ENCODE measurements around the gene CKB. TPM values are rescaled to one million over a fixed set of nuclear protein-coding genes. Genes with fewer than 3 reads are reported as not detected.

Gene CKB
- total and polyA plus RNA-seq, 4 donors: 9.0 to 32.9 (median 20.4) TPM

DNA sequence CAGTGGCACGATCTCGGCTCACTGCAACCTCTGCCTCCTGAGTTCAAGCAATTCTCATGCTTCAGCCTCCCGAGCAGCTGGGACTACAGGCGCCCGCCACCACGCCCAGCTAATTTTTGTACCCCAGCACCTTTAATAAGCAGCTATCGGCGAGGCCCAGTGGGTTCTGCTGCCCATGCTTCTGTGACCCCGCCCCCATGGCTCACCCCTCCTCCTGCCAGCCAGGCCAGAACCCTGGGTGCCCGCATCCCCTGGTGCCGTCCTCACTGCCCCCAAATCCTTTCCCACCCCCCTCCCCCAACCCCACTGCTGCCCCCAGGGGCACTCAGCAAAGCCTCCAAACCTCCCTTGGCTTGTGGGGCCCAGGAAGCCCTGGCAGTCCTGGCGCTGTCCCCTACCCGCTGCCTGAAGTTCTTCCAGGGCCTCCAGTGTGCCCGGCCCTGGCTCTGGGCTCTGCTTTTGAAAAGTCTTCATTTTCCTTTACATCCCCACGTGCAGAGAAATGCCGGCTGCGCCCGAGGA lies 25.4 kb upstream of the CKB start (continued):
- no peak for TF ChIP-seq CTCF (IDR thresholded peaks at IDR 0.05; ENCODE audit: low read depth, low read length, missing input control)
- no peak for TF ChIP-seq HNF4G (IDR thresholded peaks at IDR 0.05)

DNA sequence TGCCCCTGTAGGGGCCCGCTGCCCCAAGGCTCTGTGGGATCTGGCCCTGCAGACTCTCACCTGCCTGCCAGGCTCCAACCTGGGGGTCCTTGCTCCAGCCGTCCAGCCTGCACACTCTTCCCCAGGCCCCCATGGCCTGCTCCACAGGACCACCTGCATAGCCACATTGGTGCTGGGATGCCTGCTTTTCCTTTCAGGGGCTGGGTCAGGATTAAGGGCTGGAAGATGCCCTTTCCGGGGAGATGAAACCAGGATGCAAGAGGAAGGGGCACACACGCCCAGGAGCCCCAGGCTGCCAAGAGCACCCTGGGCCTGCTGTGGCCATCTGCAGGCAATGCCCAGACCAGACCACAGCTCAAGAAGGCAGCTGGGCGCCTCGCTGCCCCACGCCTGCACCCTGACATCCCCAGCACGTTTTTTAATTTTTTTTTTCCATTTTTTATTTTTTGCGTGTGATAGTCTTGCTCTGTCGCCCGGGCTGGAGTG lies 24.9 kb upstream of the CKB start:
- DNase-seq (ENCODE audit: low spot score): no peak

GRCh38 chr14:103546652-103547454 lies 24.2 kb upstream of the CKB start:
- H3K27ac ChIP-seq (ENCODE audit: low read depth in 1 of 2, low read length in 2 of 2): no peak overlapping the region
- WGBS: 24% methylated on average over 21 of the region's 21 CpGs
- peaks cover 0 to 6% (median 0%) of the 10 kb centered on the region in 4 donors for H3K4me1 ChIP-seq (ENCODE audit: control insufficient read depth in 4 of 4, insufficient read depth in 4 of 4, low read length in 3 of 4)
- H3K27me3 ChIP-seq (ENCODE audit: control insufficient read depth in 4 of 4, insufficient read depth in 4 of 4, low read length in 3 of 4): no peaks in the 10 kb centered on the region
- H3K9me3 ChIP-seq (ENCODE audit: control insufficient read depth in 4 of 4, low read length in 3 of 4): no peaks in the 10 kb centered on the region
- TF ChIP-seq ZBTB33 (IDR thresholded peaks at IDR 0.05) (no peak), CTCF (IDR thresholded peaks at IDR 0.05; ENCODE audit: low read depth, low read length, missing input control) (peak; percentile 83), RAD21 (IDR thresholded peaks at IDR 0.05) (peak; percentile 89 to 99), ATF3 (IDR thresholded peaks at IDR 0.05) (no peak), FOXA1 (IDR thresholded peaks at IDR 0.05) (no peak), JUND (IDR thresholded peaks at IDR 0.05) (no peak), GABPA (IDR thresholded peaks at IDR 0.05 in 1 of 2, conservative IDR thresholded peaks at IDR 0.05 in 1 of 2) (no peak), EGR1 (IDR thresholded peaks at IDR 0.05; ENCODE audit: low read depth in 2 of 2) (no peak)
- no peak overlapping the region for H3K9ac ChIP-seq (ENCODE audit: low read depth in 1 of 2, low read length in 2 of 2)
- no peaks in the 10 kb centered on the region for H3K36me3 ChIP-seq (ENCODE audit: control insufficient read depth in 4 of 4, insufficient read depth in 3 of 4, low read depth in 1 of 4, low read length in 3 of 4)
- no peak overlapping the region for H3K4me3 ChIP-seq (ENCODE audit: low read depth in 1 of 3, low read length in 3 of 3)
- peak; percentile 85 for DNase-seq (ENCODE audit: low spot score)

More for the DNA sequence above, 24.9 kb upstream of the CKB start:
- H3K36me3 ChIP-seq (ENCODE audit: control insufficient read depth in 4 of 4, insufficient read depth in 3 of 4, low read depth in 1 of 4, low read length in 3 of 4): no peaks in the 10 kb centered on the region
- H3K4me1 ChIP-seq (ENCODE audit: control insufficient read depth in 4 of 4, insufficient read depth in 4 of 4, low read length in 3 of 4): peaks cover 0 to 6% (median 0%) of the 10 kb centered on the region in 4 donors
- no peak overlapping the region for H3K9ac ChIP-seq (ENCODE audit: low read depth in 1 of 2, low read length in 2 of 2)
- TF ChIP-seq RAD21 (IDR thresholded peaks at IDR 0.05): no peak
- TF ChIP-seq HNF4A (conservative IDR thresholded peaks at IDR 0.05): no peak
- TF ChIP-seq TAF1 (conservative IDR thresholded peaks at IDR 0.05): no peak
- TF ChIP-seq RXRA (IDR thresholded peaks at IDR 0.05): no peak
- no peak for TF ChIP-seq EGR1 (IDR thresholded peaks at IDR 0.05; ENCODE audit: low read depth in 2 of 2)
- TF ChIP-seq, protein P1, sequence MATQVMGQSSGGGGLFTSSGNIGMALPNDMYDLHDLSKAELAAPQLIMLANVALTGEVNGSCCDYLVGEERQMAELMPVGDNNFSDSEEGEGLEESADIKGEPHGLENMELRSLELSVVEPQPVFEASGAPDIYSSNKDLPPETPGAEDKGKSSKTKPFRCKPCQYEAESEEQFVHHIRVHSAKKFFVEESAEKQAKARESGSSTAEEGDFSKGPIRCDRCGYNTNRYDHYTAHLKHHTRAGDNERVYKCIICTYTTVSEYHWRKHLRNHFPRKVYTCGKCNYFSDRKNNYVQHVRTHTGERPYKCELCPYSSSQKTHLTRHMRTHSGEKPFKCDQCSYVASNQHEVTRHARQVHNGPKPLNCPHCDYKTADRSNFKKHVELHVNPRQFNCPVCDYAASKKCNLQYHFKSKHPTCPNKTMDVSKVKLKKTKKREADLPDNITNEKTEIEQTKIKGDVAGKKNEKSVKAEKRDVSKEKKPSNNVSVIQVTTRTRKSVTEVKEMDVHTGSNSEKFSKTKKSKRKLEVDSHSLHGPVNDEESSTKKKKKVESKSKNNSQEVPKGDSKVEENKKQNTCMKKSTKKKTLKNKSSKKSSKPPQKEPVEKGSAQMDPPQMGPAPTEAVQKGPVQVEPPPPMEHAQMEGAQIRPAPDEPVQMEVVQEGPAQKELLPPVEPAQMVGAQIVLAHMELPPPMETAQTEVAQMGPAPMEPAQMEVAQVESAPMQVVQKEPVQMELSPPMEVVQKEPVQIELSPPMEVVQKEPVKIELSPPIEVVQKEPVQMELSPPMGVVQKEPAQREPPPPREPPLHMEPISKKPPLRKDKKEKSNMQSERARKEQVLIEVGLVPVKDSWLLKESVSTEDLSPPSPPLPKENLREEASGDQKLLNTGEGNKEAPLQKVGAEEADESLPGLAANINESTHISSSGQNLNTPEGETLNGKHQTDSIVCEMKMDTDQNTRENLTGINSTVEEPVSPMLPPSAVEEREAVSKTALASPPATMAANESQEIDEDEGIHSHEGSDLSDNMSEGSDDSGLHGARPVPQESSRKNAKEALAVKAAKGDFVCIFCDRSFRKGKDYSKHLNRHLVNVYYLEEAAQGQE (IDR thresholded peaks at IDR 0.05): no peak
- H3K4me3 ChIP-seq (ENCODE audit: low read depth in 1 of 3, low read length in 3 of 3): no peak overlapping the region
- H3K27ac ChIP-seq (ENCODE audit: low read depth in 1 of 2, low read length in 2 of 2): no peak overlapping the region
- no peaks in the 10 kb centered on the region for H3K9me3 ChIP-seq (ENCODE audit: control insufficient read depth in 4 of 4, low read length in 3 of 4)
- WGBS: 89% methylated on average over 11 of the region's 11 CpGs
- no peaks in the 10 kb centered on the region for H3K27me3 ChIP-seq (ENCODE audit: control insufficient read depth in 4 of 4, insufficient read depth in 4 of 4, low read length in 3 of 4)

Data from liver (tissue), 9 donors.